Heart left ventricle (tissue), 16 donors: ENCODE data around the gene NFX1. TPM values are rescaled to one million over a fixed set of nuclear protein-coding genes. Genes with fewer than 3 reads are reported as not detected.
"Not testable (repeated sequence)": the region's sequence is repeated elsewhere in the genome, so short reads cannot be mapped to it uniquely, and the experiment has no call there.

Experiments
- ATAC-seq, 4 donors: fragments of 200-7000 bp; cut with Tn5 transposase; one replicate each; pipeline ENCODE4 v1.9.1; 2020 to 2022; ENCODE audit warnings: moderate library complexity in 4 of 4, mild to moderate bottlenecking in 3 of 4, moderate number of reproducible peaks in 1 of 4
- DNase-seq, 5 donors: peaks; one replicate each; pipeline ENCODE4 v3.0.0-alpha.2; 2020
- H3K27ac ChIP-seq, 12 donors: fragments of 200-600 bp; sonication (generic) in 4 of 12; one replicate each; pipeline versions ENCODE4 v1.5.0 to v1.8.0; 2016 to 2022; ENCODE audit warnings: mild to moderate bottlenecking in 2 of 12
- H3K27me3 ChIP-seq, 9 donors: fragments of 200-600 bp; sonication (generic) in 2 of 9; one replicate each; pipeline versions ENCODE4 v1.5.1 to v1.8.0; 2016 to 2022; ENCODE audit warnings: mild to moderate bottlenecking in 3 of 9
- H3K36me3 ChIP-seq, 9 donors: fragments of 200-600 bp; sonication (generic) in 2 of 9; one replicate each; pipeline versions ENCODE4 v1.5.0 to v1.8.0; 2018 to 2022; ENCODE audit warnings: mild to moderate bottlenecking in 2 of 9
- H3K4me1 ChIP-seq, 12 donors: fragments of 200-600 bp; sonication (generic) in 4 of 12; one replicate each; pipeline versions ENCODE4 v1.5.0 to v1.8.0; 2016 to 2022; ENCODE audit warnings: mild to moderate bottlenecking in 3 of 12
- H3K4me3 ChIP-seq, 12 donors: fragments of 200-600 bp; sonication (generic) in 4 of 12; one replicate each; pipeline versions ENCODE4 v1.5.0 to v1.8.0; 2017 to 2022; ENCODE audit warnings: mild to moderate bottlenecking in 9 of 12, moderate library complexity in 4 of 12
- H3K9me3 ChIP-seq, 12 donors: fragments of 200-600 bp; sonication (generic) in 4 of 12; one replicate each; pipeline versions ENCODE4 v1.5.0 to v1.8.0; 2016 to 2022; ENCODE audit warnings: mild to moderate bottlenecking in 1 of 12
- CTCF ChIP-seq, 12 donors: fragments of 200-600 bp; sonication (generic) in 4 of 12; IDR thresholded peaks; one replicate each; pipeline versions ENCODE4 v1.5.0 to v1.8.0; 2018 to 2022; ENCODE audit warnings: antibody characterized with exemption in 12 of 12, mild to moderate bottlenecking in 5 of 12
- POLR2A ChIP-seq, 2 donors: fragments of 450-650 bp; IDR thresholded peaks; one replicate each; pipeline ENCODE4 v1.6.1; 2017; ENCODE audit warnings: antibody characterized with exemption in 2 of 2, mild to moderate bottlenecking in 2 of 2, moderate library complexity in 2 of 2
- WGBS, 4 donors: extraction: QIAGEN DNeasy Blood & Tissue Kit in 2 of 4; methylation state at CpG; one replicate each; pipeline versions ENCODE4 v1.1.5 to v1.1.7; 2013 to 2018; 5-methylcytosine and 5-hydroxymethylcytosine counted together
- intact Hi-C, 10 donors: fragments of 100-400 bp; cut with DNase I; formaldehyde crosslinking; loops; one replicate each; pipeline versions ENCODE4 v1.11.1 to v1.14.2; 2022
- polyA plus RNA-seq, 2 donors: library from polyadenylated mRNA; stranded (reverse); fragments of 200-250 nt; gene quantifications; one replicate each; pipeline ENCODE4 v1.2.3, GENCODE V29; 2013
- total RNA-seq, 9 donors: library from RNA; depleted of rRNA in 2 of 9; stranded (reverse); fragments of >200 nt in 2 of 9; fragmentation: NEBNext Ultra II Directional in 3 of 9; extraction: Animal tissue kit (Norgen Biotek cat#: 25700) in 3 of 9; gene quantifications; one replicate each; pipeline versions ENCODE4 v1.1.0 to v1.2.4, GENCODE V29; 2016 to 2023
- donor health status: ischemic (EF 13 %, LVEDD 7.1; RV severe dilation, severe dysfunction).
- donor health status: healthy with polysubstance abuse.
- donor health status: DM: no; HTN: yes; CAD: no.
- donor health status: DM: no; HTN: no; CAD: no.
- donor health status: ischemic (EF 25% LVEDD 6.9; RV normal size, moderate dysfunction).
- donor health status: ischemic (EF 25% LVEDD 5.7; RV mildly dilated, moderate dysfunction).
- donor health status: healthy.
- donor health status: DM: yes; HTN: yes; CAD: no.
- donor health status: ischemic (EF 35%, LVEDD 5.7; RV mildly dilated, moderate dysfunction).
- donor health status: nonischemic (EF 11% LVEDD 7.7; RV severe dilation, severe dysfunction).
- donor health status: DM: yes; HTN: yes; CAD: no.
- donor health status: PGD.
- donor health status: ischemic (EF 29% LVEDD 5.4; RV normal size, mild dysfunction).
- donor health status: nonischemic (EF 23%, LVEDD 6.1; RV moderate dilation, normal function).

NFX1 gene
- total and polyA plus RNA-seq, 11 donors: 13.7 to 42.0 (median 32.7) TPM

GRCh38 chr9:33388110-33388994 lies 98.0 kb downstream of the NFX1 start:
- peak overlapping the region in 3 of 12 donors; percentile 7 to 20 (median 8) for H3K27ac ChIP-seq
- peaks cover 0 to 55% (median 23%) of the 10 kb centered on the region in 12 donors for H3K4me1 ChIP-seq
- 74 to 83% (median 77%) methylated on average over 15 of the region's 15 CpGs for WGBS, 4 donors
- H3K36me3 ChIP-seq: peaks cover 0 to 9% (median 0%) of the 10 kb centered on the region in 9 donors
- ATAC-seq (peak in 2 of 4 donors; percentile 31 to 33), DNase-seq (peak in 1 of 5 donors; percentile 7)
- TF ChIP-seq CTCF (IDR thresholded peaks at IDR 0.05) (no peak), POLR2A (IDR thresholded peaks at IDR 0.05) (no peak)
- H3K9me3 ChIP-seq: no peaks in the 10 kb centered on the region
- H3K4me3 ChIP-seq: no peak overlapping the region
- intact Hi-C loops: no loop called here
- no peaks in the 10 kb centered on the region for H3K27me3 ChIP-seq

- Histone ChIP-seq H3K27ac (peak overlapping the region; percentile 4 to 95 (median 90)), H3K4me1 (peaks cover 0 to 73% (median 28%) of the 10 kb centered on the region in 12 donors), H3K4me3 (peak overlapping the region in 5 of 12 donors; percentile 16 to 26 (median 22))
- ATAC-seq (peak in 2 of 4 donors; percentile 47 to 75), DNase-seq (peak in 4 of 5 donors; percentile 84 to 87 (median 86))
- H3K27me3 ChIP-seq, intact Hi-C loops, H3K36me3 ChIP-seq, H3K9me3 ChIP-seq: not testable (repeated sequence)
- WGBS, 4 donors: 2 to 9% (median 5%) methylated on average over 4 to 9 of the region's 9 CpGs
Measured at GRCh38 chr9:33391111-33391771, 100.9 kb downstream of the NFX1 start.

GRCh38 chr9:33392591-33393021 lies 102.3 kb downstream of the NFX1 start:
- 34 to 58% (median 49%) methylated on average over 4 to 7 of the region's 7 CpGs for WGBS, 4 donors
- peaks cover 0 to 74% (median 28%) of the 10 kb centered on the region in 12 donors for H3K4me1 ChIP-seq
- H3K4me3 ChIP-seq, H3K27me3 ChIP-seq, ATAC-seq, DNase-seq, H3K9me3 ChIP-seq, intact Hi-C loops, H3K36me3 ChIP-seq: not testable (repeated sequence)
- H3K27ac ChIP-seq: peak overlapping the region; percentile 78 to 95 (median 90)

- Histone ChIP-seq H3K27me3 (no peaks in the 10 kb centered on the region), H3K4me3 (peak overlapping the region in 3 of 12 donors; percentile 2 to 17 (median 15)), H3K9me3 (no peaks in the 10 kb centered on the region), H3K27ac (peak overlapping the region; percentile 78 to 95 (median 90)), H3K4me1 (peaks cover 0 to 68% (median 28%) of the 10 kb centered on the region in 12 donors), H3K36me3 (no peaks in the 10 kb centered on the region)
- intact Hi-C loops: no loop called here
- WGBS, 4 donors: 35 to 46% (median 41%) methylated on average over 11 of the region's 11 CpGs
- ATAC-seq (no peak), DNase-seq (peak in 3 of 5 donors; percentile 52 to 82 (median 66))
- no peak for TF ChIP-seq POLR2A (IDR thresholded peaks at IDR 0.05)
- no peak for TF ChIP-seq CTCF (IDR thresholded peaks at IDR 0.05)
Measured at GRCh38 chr9:33393581-33393980, 103.3 kb downstream of the NFX1 start.

GRCh38 chr9:33393986-33394385 lies 103.7 kb downstream of the NFX1 start:
- H3K9me3 ChIP-seq, ATAC-seq, H3K27me3 ChIP-seq, intact Hi-C loops, H3K36me3 ChIP-seq: not testable (repeated sequence)
- H3K4me1 ChIP-seq: peaks cover 0 to 69% (median 28%) of the 10 kb centered on the region in 12 donors
- H3K4me3 ChIP-seq: peak overlapping the region in 3 of 12 donors; percentile 2 to 17 (median 15)
- peak overlapping the region; percentile 78 to 95 (median 90) for H3K27ac ChIP-seq
- WGBS, 4 donors: 36 to 50% (median 42%) methylated on average over 3 of the region's 3 CpGs
- peak in 1 of 5 donors; percentile 56 for DNase-seq

- H3K27me3 ChIP-seq, H3K36me3 ChIP-seq, ATAC-seq, H3K9me3 ChIP-seq, H3K4me3 ChIP-seq, intact Hi-C loops: not testable (repeated sequence)
- peak overlapping the region in 10 of 12 donors; percentile 83 to 95 (median 90) for H3K27ac ChIP-seq
- peaks cover 0 to 74% (median 29%) of the 10 kb centered on the region in 12 donors for H3K4me1 ChIP-seq
- DNase-seq: peak in 1 of 5 donors; percentile 54
- 58 to 70% (median 68%) methylated on average over 13 to 15 of the region's 15 CpGs for WGBS, 4 donors
Measured at GRCh38 chr9:33395159-33395879, 105.0 kb downstream of the NFX1 start.

- DNase-seq, H3K9me3 ChIP-seq, intact Hi-C loops, H3K36me3 ChIP-seq, H3K4me3 ChIP-seq, ATAC-seq, H3K27me3 ChIP-seq: not testable (repeated sequence)
- peaks cover 0 to 65% (median 17%) of the 10 kb centered on the region in 12 donors for H3K4me1 ChIP-seq
- peak overlapping the region in 1 of 12 donors; percentile 41 for H3K27ac ChIP-seq
- 74 to 85% (median 81%) methylated on average over 3 of the region's 4 CpGs for WGBS, 4 donors
Measured at GRCh38 chr9:33397801-33398200, 107.5 kb downstream of the NFX1 start.

GRCh38 chr9:33399047-33399446 lies 108.7 kb downstream of the NFX1 start:
- H3K27me3 ChIP-seq, ATAC-seq, DNase-seq, H3K36me3 ChIP-seq, intact Hi-C loops, H3K9me3 ChIP-seq: not testable (repeated sequence)
- H3K4me3 ChIP-seq: peak overlapping the region in 1 of 12 donors; percentile 54
- peaks cover 0 to 65% (median 19%) of the 10 kb centered on the region in 12 donors for H3K4me1 ChIP-seq
- 90 to 97% (median 95%) methylated on average over 4 of the region's 4 CpGs for WGBS, 4 donors
- H3K27ac ChIP-seq: peak overlapping the region in 6 of 12 donors; percentile 24 to 98 (median 89)
